Coronary artery (tissue), 2 donors: ENCODE data around the gene R3HDM2.

Experiments
- DNase-seq: peaks from one replicate; pipeline ENCODE4 v3.0.0-alpha.2; 2017; ENCODE audit warnings: low spot score
- H3K27ac ChIP-seq, 2 donors: fragments of 200-600 bp; sonication (generic); one replicate each; pipeline ENCODE4 v1.5.1; 2016 to 2019
- H3K4me3 ChIP-seq: fragments of 200-600 bp; sonication (generic); 2 replicates; pipeline ENCODE4 v1.5.1; 2016; ENCODE audit warnings: mild to moderate bottlenecking, moderate library complexity
- CTCF ChIP-seq: fragments of 200-600 bp; sonication (generic); IDR thresholded peaks from one replicate; pipeline ENCODE4 v1.5.1; 2019; ENCODE audit warnings: antibody characterized with exemption

The R3HDM2 gene

DNA sequence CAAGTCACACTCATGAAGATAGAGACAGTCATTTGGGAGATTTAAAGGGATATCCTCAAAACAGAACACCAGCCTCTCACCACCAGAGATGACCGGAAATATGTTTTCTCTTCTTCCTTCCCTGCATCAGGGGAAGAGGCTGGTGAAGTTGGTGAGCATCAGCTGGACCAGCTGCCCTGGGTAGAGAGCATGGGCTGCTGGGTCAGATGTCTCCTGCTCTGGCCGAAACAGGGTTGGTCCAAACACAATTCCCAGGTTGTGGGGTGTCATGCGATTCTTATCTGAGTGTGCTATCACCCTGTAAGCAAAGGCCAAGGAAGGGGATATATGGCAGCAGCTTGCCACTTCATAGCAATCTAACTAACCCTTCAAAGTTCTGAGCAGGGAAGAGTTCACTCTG lies 41.5 kb upstream of the R3HDM2 start:
- TF ChIP-seq CTCF, result no peak
- DNase-seq, result no peak
- H3K4me3 ChIP-seq, result no peak overlapping the region
- H3K27ac ChIP-seq, result no peak overlapping the region

DNA sequence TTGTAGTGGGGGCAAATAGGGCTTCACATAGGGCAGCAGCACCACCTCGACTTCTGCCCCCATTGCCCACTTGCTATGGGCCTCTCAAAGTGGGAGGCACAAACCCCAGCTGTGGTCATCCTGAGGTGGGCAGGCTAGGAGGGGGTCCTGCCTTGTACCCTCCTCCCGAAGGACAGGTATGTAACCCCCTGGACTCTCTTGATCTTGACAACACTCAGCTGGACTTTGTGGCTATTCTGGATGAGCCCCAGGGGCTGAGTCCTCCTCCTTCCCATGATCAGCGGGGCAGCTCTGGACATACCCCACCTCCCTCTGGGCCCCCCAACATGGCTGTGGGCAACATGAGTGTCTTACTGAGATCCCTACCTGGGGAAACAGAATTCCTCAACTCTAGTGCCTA lies 40.8 kb upstream of the R3HDM2 start:
- DNase-seq, result no peak
- TF ChIP-seq CTCF, result no peak
- H3K27ac ChIP-seq, result no peak overlapping the region
- H3K4me3 ChIP-seq, result no peak overlapping the region

GRCh38 chr12:57470970-57471656 lies 40.3 kb upstream of the R3HDM2 start:
- H3K27ac ChIP-seq, result no peak overlapping the region
- TF ChIP-seq CTCF, result no peak
- H3K4me3 ChIP-seq, result no peak overlapping the region
- no peak for DNase-seq

- TF ChIP-seq CTCF, result no peak
- Histone ChIP-seq H3K27ac (no peak overlapping the region), H3K4me3 (no peak overlapping the region)
- no peak for DNase-seq
Observed at GRCh38 chr12:57470286-57470969, 39.6 kb upstream of the R3HDM2 start.

DNA sequence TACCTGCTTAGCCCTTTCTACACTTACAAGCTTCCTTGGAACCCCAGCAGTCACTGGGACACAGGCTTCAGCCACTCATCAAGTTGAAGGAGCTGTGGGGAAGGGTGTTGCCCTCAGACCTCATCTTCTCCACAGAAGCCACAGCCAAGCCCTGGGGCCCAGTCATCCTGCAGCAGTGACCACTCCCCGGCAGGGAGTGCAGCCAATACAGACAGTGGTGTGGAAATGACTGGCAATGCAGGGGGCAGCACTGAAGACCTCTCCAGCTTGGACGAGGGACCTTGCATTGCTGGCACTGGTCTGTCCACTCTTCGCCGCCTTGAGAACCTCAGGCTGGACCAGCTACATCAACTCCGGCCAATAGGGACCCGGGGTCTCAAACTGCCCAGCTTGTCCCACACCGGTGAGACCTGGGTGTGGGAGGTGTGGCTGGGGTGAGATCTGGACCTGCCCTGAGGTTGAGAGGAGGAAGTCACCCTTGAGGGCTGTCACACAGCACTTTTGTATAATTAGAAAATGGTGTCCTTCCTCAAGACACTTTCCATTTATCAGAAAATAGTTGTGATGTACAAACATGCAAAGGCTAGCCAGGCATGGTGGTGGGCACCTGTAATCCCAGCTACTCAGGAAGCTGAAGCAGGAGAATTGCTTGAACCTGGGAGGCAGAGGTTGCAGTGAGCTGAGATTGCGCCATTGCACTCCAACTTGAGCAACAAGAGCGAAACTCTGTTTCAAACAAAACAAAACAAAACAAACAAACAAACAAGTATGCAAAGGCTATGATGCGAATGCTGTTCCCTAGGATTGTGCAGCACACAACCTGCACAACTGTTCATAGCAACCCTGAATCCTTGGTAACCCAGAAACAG lies 38.7 kb upstream of the R3HDM2 start:
- TF ChIP-seq CTCF, result no peak
- no peak for DNase-seq
- H3K27ac ChIP-seq, result no peak overlapping the region

DNA sequence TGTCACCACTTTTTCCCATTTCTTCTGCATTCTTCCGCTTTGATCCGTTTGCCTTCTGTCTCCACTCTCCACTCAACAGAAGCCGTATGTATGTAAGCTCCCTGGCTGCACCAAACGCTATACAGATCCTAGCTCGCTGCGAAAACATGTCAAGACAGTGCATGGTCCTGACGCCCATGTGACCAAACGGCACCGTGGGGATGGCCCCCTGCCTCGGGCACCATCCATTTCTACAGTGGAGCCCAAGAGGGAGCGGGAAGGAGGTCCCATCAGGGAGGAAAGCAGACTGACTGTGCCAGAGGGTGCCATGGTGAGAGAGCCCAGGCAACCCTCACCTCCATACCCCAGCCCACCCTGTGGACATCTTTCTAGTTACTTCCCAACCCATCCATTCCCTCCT lies 37.1 kb upstream of the R3HDM2 start:
- no peak overlapping the region for H3K27ac ChIP-seq
- H3K4me3 ChIP-seq, result no peak overlapping the region
- no peak for TF ChIP-seq CTCF
- no peak for DNase-seq

More for the DNA sequence above, 38.7 kb upstream of the R3HDM2 start:
- no peak overlapping the region for H3K4me3 ChIP-seq
